Panc1 (cell line): ENCODE results near the gene NTRK1. TPM values are rescaled to one million over a fixed set of nuclear protein-coding genes. Genes with fewer than 3 reads are reported as not detected.

Experiments used
- ATAC-seq: fragments of 200-7000 bp; cut with Tn5 transposase; 2 replicates; pipeline ENCODE4 v1.9.1; 2020; ENCODE audit warnings: mild to moderate bottlenecking, moderate library complexity
- BruUV-seq: library from RNA; stranded (reverse); fragments of 400-500 nt; replicated peaks from 2 replicates; lab custom pipeline; 2021; lab: Mats Ljungman, UMichigan
- CTCF ChIA-PET: fragments of 300-600 bp; sonication (Branson Sonifier 250); formaldehyde crosslinking; loops from one replicate; lab custom pipeline; 2022; ENCODE audit warnings: antibody characterized with exemption; lab: Charles Lee
- POLR2A ChIA-PET: fragments of 300-600 bp; sonication (Branson Sonifier 250); formaldehyde crosslinking; loops from one replicate; lab custom pipeline; 2022; ENCODE audit warnings: antibody characterized with exemption; lab: Charles Lee
- DNase-seq: peaks from one replicate; pipeline ENCODE4 v3.0.0-alpha.2; 2010; ENCODE audit warnings: low read depth, low spot score
- H3K27ac ChIP-seq: 2 replicates; pipeline ENCODE4 v1.5.1; 2011; ENCODE audit warnings: mild to moderate bottlenecking, low read length, inconsistent platforms
- H3K27me3 ChIP-seq: fragments of 200-500 bp; sonication (Bioruptor generic); 2 replicates; pipeline ENCODE4 v1.6.0; 2014; ENCODE audit warnings: low read length, inconsistent platforms; ENCODE audit not compliant: control insufficient read depth, insufficient read depth
- H3K36me3 ChIP-seq: fragments of 200-500 bp; sonication (Bioruptor generic); 2 replicates; pipeline ENCODE4 v1.5.1; 2014; ENCODE audit warnings: inconsistent platforms, mild to moderate bottlenecking, low read length, moderate library complexity; ENCODE audit not compliant: control insufficient read depth, insufficient read depth
- H3K4me1 ChIP-seq: 2 replicates; pipeline ENCODE4 v1.5.1; 2011; ENCODE audit warnings: inconsistent platforms, mild to moderate bottlenecking, low read length, moderate library complexity; ENCODE audit not compliant: control insufficient read depth, insufficient read depth
- H3K4me3 ChIP-seq, 2 experiments: 2 replicates each; pipeline ENCODE4 v1.5.1; 2011 to 2012; ENCODE audit warnings: low read depth in 2 of 2, low read length in 2 of 2, mild to moderate bottlenecking in 2 of 2, inconsistent platforms in 1 of 2, moderate library complexity in 1 of 2
- H3K9me3 ChIP-seq: fragments of 200-500 bp; sonication (Bioruptor generic); 2 replicates; pipeline ENCODE4 v1.5.1; 2014; ENCODE audit warnings: low read depth, mild to moderate bottlenecking, inconsistent platforms, low read length, moderate library complexity; ENCODE audit not compliant: control insufficient read depth, insufficient read depth
- CTCF ChIP-seq: fragments of 450-650 bp; IDR thresholded peaks from 2 replicates; pipeline ENCODE4 v1.5.1; 2017; ENCODE audit warnings: mild to moderate bottlenecking
- POLR2AphosphoS5 ChIP-seq: IDR thresholded peaks from 2 replicates; pipeline ENCODE4 v1.6.1; 2012; ENCODE audit warnings: mild to moderate bottlenecking, low read depth, low read length, moderate library complexity
- REST ChIP-seq, 2 experiments: IDR thresholded peaks; 2 replicates each; pipeline ENCODE4 v1.6.1; 2011 to 2012; ENCODE audit warnings: low read depth in 2 of 2, control low read depth in 1 of 2, low read length in 1 of 2, mild to moderate bottlenecking in 1 of 2, moderate library complexity in 1 of 2; ENCODE audit not compliant: insufficient read depth in 1 of 2
- SIN3A ChIP-seq: IDR thresholded peaks from 2 replicates; pipeline ENCODE4 v1.6.1; 2012; ENCODE audit warnings: low read depth, mild to moderate bottlenecking, low read length, moderate library complexity, borderline replicate concordance; ENCODE audit not compliant: insufficient read depth
- TCF7L2 ChIP-seq: IDR thresholded peaks from 2 replicates; pipeline ENCODE4 v1.6.1; 2011; ENCODE audit warnings: mild to moderate bottlenecking, low read depth, low read length, inconsistent platforms
- in situ Hi-C: cut with HindIII; loops from 2 replicates; pipeline ENCODE4 v1.10.0; 2016; ENCODE audit warnings: low sequenced_read_pairs, low pct_unique_long_range_greater_than_20kb
- intact Hi-C: fragments of 100-400 bp; cut with micrococcal nuclease; formaldehyde crosslinking; loops from one replicate; pipeline ENCODE4 v1.10.0; 2022; ENCODE audit not compliant: unreplicated experiment
- total RNA-seq: library from RNA; stranded (reverse); gene quantifications from one replicate; pipeline ENCODE4 v1.2.1, GENCODE V29; 2021; ENCODE audit not compliant: unreplicated experiment

NTRK1 gene
- total RNA-seq, 1 experiment from 2014 or later = 0.21 TPM

DNA sequence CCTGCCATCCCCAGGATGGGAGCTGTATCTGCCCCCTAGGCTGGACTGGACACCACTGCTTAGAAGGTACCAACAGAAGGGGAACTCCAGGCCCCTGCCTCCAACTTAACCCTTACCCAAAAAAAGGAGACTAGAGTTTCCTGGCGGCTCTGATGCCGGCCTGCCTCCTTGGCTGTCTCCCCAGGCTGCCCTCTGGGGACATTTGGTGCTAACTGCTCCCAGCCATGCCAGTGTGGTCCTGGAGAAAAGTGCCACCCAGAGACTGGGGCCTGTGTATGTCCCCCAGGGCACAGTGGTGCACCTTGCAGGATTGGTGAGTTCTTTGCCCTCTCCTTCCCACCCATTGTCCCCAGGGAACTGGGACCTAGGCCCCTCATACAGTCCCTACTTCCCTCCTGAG is 51.6 kb downstream of the NTRK1 start:
- H3K27me3 ChIP-seq = no peaks in the 10 kb centered on the region
- H3K9me3 ChIP-seq = no peaks in the 10 kb centered on the region
- H3K4me1 ChIP-seq = peaks cover 11% of the 10 kb centered on the region
- ATAC-seq (no peak), DNase-seq (no peak)
- intact Hi-C loops (no loop called here), in situ Hi-C loops (no loop called here)
- no peak overlapping the region for H3K4me3 ChIP-seq
- TF ChIP-seq TCF7L2 (no peak), SIN3A (no peak), POLR2AphosphoS5 (no peak), CTCF (no peak), REST (IDR thresholded peaks at IDR 0.05; ENCODE audit: insufficient read depth in 1 of 2, low read depth in 2 of 2, low read length in 1 of 2) (no peak)
- no TSS peak for BruUV-seq
- ChIA-PET CTCF (interaction anchor here (0.6 to 0.7 kb wide), 2 partner anchors 16 to 222 kb away, joined by 3 read pairs; no protein-coding TSS in a partner anchor), POLR2A (no interaction called here)
- H3K27ac ChIP-seq = no peak overlapping the region
- H3K36me3 ChIP-seq = no peaks in the 10 kb centered on the region

- no peak overlapping the region for H3K27ac ChIP-seq
- CTCF ChIA-PET = interaction anchor here (0.8 to 0.9 kb wide), 2 partner anchors 14 to 20 kb away, joined by 3 read pairs; partner anchors contain the start of gene PEAR1
- no peaks in the 10 kb centered on the region for H3K27me3 ChIP-seq
Observed at GRCh38 chr1:156912861-156913808, 52.5 kb downstream of the NTRK1 start.

More at GRCh38 chr1:156912861-156913808, 52.5 kb downstream of the NTRK1 start:
- H3K4me1 ChIP-seq = peaks cover 9% of the 10 kb centered on the region; the same call in 1 of the 2 replicates
- in situ Hi-C loops = no loop called here
- TF ChIP-seq CTCF (no peak), POLR2AphosphoS5 (no peak), SIN3A (no peak)
- intact Hi-C loops = no loop called here
- DNase-seq (no peak), ATAC-seq (no peak)
- no peaks in the 10 kb centered on the region for H3K36me3 ChIP-seq
- no peaks in the 10 kb centered on the region for H3K9me3 ChIP-seq
- H3K4me3 ChIP-seq = no peak overlapping the region
- BruUV-seq = no TSS peak
- POLR2A ChIA-PET = no interaction called here
